Esophagus squamous epithelium (tissue), 4 donors: ENCODE data around the gene CDK18.

Source experiments
- POLR2A ChIP-seq, 4 donors: fragments of 450-650 bp; IDR thresholded peaks; one replicate each; pipeline ENCODE4 v1.6.1; 2017; ENCODE audit warnings: antibody characterized with exemption in 4 of 4, mild to moderate bottlenecking in 4 of 4, moderate library complexity in 3 of 4
- TF ChIP-seq, protein P1 (sequence below), 6 experiments: fragments of 450-650 bp in 4 of 6; fragments of 200-600 bp in 2 of 6; sonication (generic) in 2 of 6; IDR thresholded peaks; one replicate each; pipeline ENCODE4 v1.5.1; 2016 to 2019; ENCODE audit warnings: antibody characterized with exemption in 6 of 6, mild to moderate bottlenecking in 4 of 6, moderate library complexity in 4 of 6

- TF ChIP-seq, protein P1, sequence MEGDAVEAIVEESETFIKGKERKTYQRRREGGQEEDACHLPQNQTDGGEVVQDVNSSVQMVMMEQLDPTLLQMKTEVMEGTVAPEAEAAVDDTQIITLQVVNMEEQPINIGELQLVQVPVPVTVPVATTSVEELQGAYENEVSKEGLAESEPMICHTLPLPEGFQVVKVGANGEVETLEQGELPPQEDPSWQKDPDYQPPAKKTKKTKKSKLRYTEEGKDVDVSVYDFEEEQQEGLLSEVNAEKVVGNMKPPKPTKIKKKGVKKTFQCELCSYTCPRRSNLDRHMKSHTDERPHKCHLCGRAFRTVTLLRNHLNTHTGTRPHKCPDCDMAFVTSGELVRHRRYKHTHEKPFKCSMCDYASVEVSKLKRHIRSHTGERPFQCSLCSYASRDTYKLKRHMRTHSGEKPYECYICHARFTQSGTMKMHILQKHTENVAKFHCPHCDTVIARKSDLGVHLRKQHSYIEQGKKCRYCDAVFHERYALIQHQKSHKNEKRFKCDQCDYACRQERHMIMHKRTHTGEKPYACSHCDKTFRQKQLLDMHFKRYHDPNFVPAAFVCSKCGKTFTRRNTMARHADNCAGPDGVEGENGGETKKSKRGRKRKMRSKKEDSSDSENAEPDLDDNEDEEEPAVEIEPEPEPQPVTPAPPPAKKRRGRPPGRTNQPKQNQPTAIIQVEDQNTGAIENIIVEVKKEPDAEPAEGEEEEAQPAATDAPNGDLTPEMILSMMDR (IDR thresholded peaks at IDR 0.05), result no peak
- no peak for TF ChIP-seq POLR2A (IDR thresholded peaks at IDR 0.05)
These were observed 57.2 kb downstream of the CDK18 start for GRCh38 chr1:205561501-205562203.
